Non-pigmented ciliary epithelial cell (primary cell): ENCODE results near the gene MRPL58.
A peak's percentile ranks its signal among the peaks of the same experiment; 100 is the strongest.
"Not testable (repeated sequence)": the region's sequence is repeated elsewhere in the genome, so short reads cannot be mapped to it uniquely, and the experiment has no call there.

Experiments used
- DNase-seq: peaks from one replicate; pipeline ENCODE4 v3.0.0-alpha.2; 2010; ENCODE audit warnings: low read depth

MRPL58 gene

DNA sequence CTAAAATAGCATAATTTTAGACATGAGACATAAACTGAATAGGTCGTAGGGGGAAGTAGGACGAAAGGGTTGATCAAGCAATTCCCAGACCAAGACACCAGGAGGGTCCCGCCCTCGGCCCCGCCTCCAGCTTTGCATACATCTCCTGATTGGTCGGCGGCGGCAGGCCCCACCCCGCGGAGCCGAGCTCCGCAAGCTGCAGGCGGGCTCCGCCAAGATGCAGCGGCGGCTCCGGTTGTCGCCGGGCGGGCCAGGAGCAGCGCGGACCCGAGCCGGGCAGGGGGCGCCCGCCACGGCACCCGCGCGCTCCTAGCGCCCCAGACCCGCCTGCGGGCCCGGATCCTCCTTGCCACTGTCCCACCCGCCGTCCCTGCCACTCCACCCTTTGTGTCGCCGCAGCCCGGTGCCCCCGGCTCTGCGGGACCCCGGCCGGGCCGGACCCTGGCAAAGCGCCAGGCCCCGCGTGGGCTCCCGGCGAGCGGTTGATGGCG lies 25.0 kb upstream of the MRPL58 start, which contains the start of gene CDR2L:
Gene CDR2L, plus strand, starts transcription at position 215 of the 491 bp plus-strand sequence. CDS start 412 bp downstream, outside the sequence.
- peak; percentile 71 for DNase-seq

DNA sequence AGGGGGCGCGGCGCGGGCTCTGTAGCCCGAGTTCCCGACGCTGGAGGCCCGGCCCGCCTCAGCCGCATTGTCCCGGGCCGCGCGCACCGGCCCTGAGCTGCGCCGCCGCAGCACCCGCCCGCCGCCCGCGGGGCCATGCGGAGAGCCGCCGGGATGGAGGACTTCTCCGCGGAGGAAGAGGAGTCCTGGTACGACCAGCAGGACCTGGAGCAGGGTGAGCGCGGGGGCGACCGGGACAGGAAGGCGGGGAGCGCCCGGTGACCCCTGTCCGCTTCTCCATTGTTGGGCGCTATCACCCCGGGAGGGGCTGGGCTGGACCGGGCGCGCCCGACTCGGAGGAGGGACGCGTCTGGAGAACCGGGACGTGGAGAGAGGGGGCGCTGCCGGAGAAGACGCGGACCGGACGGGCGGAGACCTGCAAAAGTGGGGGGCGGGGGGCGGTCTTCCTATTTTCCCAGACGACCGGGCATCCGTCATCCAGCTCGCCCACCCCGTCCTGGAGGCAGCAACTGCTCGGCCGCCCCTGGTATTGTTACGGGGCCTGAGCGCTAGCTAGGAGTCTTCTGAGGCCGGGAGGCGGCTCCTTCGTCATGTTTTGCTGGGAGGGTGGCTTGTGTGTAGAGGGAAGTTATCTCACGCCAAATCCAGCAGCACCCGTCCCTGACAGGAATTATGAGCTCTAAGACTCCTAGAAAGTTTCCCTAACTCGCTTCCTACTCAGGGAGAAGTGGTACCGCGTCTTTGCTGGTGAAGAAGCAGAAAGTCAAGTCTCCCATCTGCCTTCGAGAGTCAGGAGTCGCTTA lies 24.4 kb upstream of the MRPL58 start:
- DNase-seq, result peak; percentile 34

- DNase-seq, result no peak
Observed at GRCh38 chr17:74990581-74991105, 21.8 kb upstream of the MRPL58 start.

GRCh38 chr17:74992223-74992622 lies 20.2 kb upstream of the MRPL58 start:
- DNase-seq, result no peak

GRCh38 chr17:74994440-74994839 lies 18.0 kb upstream of the MRPL58 start:
- DNase-seq, result peak; percentile 51

- no peak for DNase-seq
Observed at GRCh38 chr17:74995847-74996246, 16.6 kb upstream of the MRPL58 start.

GRCh38 chr17:74998783-74999182 lies 13.7 kb upstream of the MRPL58 start:
- no peak for DNase-seq

GRCh38 chr17:74999523-74999922 lies 12.9 kb upstream of the MRPL58 start:
- no peak for DNase-seq

- DNase-seq, result no peak
Observed at GRCh38 chr17:75001915-75002843, 10.3 kb upstream of the MRPL58 start.

- no peak for DNase-seq
Observed at GRCh38 chr17:75003070-75003956, 9.2 kb upstream of the MRPL58 start.

DNA sequence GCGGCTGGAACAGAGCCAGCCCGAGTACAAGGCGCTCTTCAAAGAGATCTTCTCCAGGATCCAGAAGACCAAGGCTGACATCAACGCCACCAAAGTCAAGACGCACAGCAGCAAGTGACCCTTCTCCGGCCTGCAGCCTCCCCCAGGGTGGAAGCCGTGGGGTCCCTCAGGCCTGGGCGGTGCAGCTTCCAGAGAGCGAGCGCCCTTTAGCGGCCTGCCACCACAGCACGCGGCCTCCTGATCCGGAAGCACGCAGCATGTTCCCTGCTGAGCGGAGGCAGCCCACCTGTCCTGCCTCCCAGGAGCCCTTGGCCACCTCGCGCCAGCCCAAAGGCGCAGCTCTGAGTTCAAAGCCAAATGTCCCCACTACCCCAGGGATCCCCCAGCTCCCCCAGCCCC lies 8.5 kb upstream of the MRPL58 start:
- DNase-seq, result no peak

DNA sequence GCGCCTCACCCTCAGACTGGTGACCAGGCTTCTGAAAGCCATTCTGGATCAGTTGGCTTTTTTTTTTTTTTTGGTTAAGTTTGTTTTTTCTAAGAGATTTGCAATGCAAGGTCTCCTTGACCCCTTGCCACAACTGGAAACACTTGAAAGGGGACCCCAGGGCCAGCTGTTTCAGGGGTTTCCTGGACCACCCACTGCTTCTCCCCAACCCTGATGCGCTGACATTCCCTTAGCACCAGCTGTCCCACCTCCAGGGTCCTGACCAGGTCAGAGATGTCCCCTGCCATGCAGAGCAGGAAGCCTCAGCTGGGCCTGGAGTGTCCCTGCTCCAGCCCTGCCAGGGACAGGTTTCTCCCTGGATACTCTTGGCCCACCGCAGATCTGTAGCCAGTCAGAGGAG lies 8.1 kb upstream of the MRPL58 start:
- DNase-seq, result no peak

GRCh38 chr17:75005291-75005690 lies 7.2 kb upstream of the MRPL58 start:
- DNase-seq, result no peak

DNA sequence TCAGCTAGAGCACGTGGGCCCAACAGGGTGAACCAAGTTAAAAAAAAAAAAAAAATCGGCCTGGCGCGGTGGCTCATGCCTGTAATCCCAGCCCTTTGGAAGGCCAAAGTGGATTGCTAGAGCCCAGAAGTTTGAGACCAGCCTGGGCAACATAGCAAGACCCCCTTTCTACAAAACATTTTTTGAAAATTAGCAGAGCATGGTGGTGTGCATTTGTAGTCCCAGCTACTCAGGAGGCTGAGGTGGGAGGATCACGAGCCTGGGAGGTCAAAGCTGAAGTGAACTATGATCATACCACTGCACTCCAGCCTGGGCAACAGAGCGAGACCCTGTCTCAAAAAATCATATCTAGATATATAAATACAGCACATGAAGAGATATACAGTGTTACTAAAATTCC lies 6.4 kb upstream of the MRPL58 start:
- DNase-seq, result not testable (repeated sequence)

GRCh38 chr17:75006653-75007052 lies 5.8 kb upstream of the MRPL58 start:
- no peak for DNase-seq

DNA sequence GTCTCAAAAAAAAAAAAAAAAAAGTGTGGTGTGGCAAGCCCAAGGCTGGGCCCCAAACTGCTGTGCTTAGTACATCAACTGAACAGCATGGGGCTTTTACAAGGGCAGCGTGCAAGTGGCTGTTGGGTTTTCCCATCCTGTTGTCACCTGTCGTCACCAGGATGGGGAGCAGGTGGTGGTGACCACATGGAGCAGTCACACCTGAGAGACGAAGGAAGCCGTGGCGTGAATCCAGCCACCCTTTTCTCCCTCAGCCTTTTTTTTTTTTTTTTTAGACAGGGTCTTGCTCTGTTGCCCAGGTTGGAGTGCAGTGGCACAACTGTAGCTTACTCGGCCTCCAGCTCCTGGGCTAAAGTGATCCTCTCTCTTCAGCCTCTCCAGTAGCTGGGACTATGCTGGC lies 4.1 kb upstream of the MRPL58 start:
- no peak for DNase-seq

- no peak for DNase-seq
Observed at GRCh38 chr17:75009139-75009724, 3.2 kb upstream of the MRPL58 start.

DNA sequence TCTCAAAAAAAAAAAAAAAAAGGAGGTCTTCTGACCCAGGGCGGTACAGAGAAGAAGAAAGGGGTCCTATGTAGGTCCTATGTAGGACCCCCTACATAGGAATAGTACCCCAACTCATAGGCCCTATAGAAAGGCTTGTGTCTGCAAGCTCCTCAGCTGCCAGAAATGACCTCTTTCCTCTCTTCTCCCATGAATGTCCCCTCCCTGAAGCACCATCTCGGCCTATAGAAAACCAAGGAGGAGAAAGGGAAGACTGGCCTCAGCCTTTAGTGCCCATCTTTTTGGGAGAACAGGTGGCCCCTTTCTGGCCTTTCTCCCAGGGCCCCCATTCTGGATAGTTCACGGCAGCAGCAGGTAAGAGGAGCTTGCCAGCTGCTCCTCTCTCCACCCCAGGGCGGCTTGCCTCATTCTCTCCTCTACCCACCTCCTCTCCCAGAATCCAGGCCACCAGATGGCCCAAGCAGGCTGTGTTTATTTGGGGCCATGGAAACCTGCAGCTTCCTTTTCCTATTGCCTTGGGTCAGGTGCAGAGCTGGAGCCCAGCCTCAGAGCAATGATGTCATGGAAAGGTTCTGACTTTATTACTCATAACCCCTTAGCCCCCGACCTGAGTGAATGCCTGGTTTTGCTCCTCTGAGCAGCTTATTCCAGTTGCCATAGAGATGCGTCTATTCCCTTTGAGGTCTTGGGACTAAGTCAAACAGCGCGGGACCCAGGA lies 1.6 kb upstream of the MRPL58 start:
- DNase-seq, result no peak

- DNase-seq, result peak; percentile 31
Observed at GRCh38 chr17:75011401-75012095, 922 bp upstream of the MRPL58 start.

DNA sequence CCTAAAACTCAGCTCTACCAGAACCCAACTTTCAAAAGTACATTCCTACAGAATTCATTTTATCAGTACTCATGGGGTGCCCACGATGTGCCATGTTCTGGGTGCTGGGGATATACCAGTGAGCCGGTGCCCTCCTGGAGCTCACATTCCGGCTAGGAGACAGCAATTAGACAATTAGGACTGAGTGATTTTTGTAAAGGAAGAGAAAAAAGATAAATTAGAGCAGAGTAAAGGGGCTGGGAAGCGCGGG lies 449 bp upstream of the MRPL58 start:
- DNase-seq, result no peak
